Left cardiac atrium (tissue), 4 donors: ENCODE data around the gene CRISPLD2. TPM values are rescaled to one million over a fixed set of nuclear protein-coding genes. Genes with fewer than 3 reads are reported as not detected.
A peak's percentile ranks its signal among the peaks of the same experiment; 100 is the strongest.

Source experiments
- ATAC-seq, 2 donors: fragments of 200-7000 bp; cut with Tn5 transposase; one replicate each; pipeline ENCODE4 v1.9.1; 2020; ENCODE audit warnings: mild to moderate bottlenecking in 2 of 2, moderate library complexity in 2 of 2
- DNase-seq: peaks from one replicate; pipeline ENCODE4 v3.0.0-alpha.2; 2020
- intact Hi-C, 2 donors: fragments of 100-400 bp; cut with DNase I; formaldehyde crosslinking; loops; one replicate each; pipeline versions ENCODE4 v1.14.1 to v1.15.1; 2022 to 2023
- total RNA-seq, 2 donors: library from RNA; stranded (reverse); fragmentation: NEBNext Ultra II Directional; extraction: Animal tissue kit (Norgen Biotek cat#: 25700); gene quantifications; one replicate each; pipeline ENCODE4 v1.2.1, GENCODE V29; 2021
- donor health status: DM: no; HTN: yes; CAD: no.
- donor health status: DM: no; HTN: yes; CAD: no; lungs with severe emphysema.
- donor health status: DM: yes; HTN: yes; CAD: no.
- donor health status: Dilated cardiomyopathy.

CRISPLD2 gene
- total RNA-seq, 2 donors from 2014 or later = 36.1 to 58.3 TPM

DNA sequence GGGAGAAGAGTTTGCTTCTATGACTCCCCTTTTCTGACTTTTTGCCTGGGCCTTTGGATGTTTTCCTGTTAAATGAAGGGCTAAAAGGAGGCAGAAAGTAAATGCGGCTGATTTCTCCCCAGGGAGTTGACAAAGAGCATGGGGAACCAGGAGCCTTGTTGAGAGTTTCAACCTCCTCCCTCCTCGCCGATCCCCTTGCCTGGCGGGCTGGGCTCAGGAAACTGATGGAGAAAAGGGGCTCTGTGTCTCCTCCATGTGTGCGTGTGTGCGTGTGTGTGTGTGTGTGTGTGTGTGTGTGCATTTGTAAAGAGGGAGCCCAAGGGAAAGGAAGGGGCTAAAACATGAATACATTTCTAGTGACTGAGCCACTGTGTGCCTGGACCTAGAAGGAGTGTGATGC is 97.1 kb downstream of the CRISPLD2 start:
- no peak for DNase-seq
- intact Hi-C loops = loop anchor here in 1 of 2 donors (10.0 kb wide), 1 partner anchor 82 kb away; no protein-coding TSS in a partner anchor
- ATAC-seq = no peak

DNA sequence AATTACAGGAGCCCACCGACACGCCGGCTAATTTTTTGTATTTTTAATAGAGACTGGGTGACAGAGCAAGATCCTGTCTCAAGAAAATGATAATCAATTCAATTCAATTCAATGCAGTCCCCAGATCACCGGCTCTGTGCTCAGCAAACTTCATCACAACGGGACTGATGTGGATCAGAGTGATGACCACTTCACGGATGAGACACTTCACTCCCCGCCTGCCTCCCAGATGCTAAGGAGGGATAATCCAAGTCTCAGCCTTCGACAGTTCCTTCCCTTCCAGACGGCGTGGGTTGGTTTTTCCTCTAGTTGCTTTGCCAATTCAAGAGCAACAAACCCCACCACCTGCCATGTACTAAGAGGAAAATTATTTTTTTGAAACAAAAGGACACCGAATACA is 97.7 kb downstream of the CRISPLD2 start:
- DNase-seq = no peak
- intact Hi-C loops = loop anchor here in 1 of 2 donors (10.0 kb wide), 1 partner anchor 83 kb away; no protein-coding TSS in a partner anchor
- ATAC-seq = peak in 1 of 2 donors; percentile 20

DNA sequence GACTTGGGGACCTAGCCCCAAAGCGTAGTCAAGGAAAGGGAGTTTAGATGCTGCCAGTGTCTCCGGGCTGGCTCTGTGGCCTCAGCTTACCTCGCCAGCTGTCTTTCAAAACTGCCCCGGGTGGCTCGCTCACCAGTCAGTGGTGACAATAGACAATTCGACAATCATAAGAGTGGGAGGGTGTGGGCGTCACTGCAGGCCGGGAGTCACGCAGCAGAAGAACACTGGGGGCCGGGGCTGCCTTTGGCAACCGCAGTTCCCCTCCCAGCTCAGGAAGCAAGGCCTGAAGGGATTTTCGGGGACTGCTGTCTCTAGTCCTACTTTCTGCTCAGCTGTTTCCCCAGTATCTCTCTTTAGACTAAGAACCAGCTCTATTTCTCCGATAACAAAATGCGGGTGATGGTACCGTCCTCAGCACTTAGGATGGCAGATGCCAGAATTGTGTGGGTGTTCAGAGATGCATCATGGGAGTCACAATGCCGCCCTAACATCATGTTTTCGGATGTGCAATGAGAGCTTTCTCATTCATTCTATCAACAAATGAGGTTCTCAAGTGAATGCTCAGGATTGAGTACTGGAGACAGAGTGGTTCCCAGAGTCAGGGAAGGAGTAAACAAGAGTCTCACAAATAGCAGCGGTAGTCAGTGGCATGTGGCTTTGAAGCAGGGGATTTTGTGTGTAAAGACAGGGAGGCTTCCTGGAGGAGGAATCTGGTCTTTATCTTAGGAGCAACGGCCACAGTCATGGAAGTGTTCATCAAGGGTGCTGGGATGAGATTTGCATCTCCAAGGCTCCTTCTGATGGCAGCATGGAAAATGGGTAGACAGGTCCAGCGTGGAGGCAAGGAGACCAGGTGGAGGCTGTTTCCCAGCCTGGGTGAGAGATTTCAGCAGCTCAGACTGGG is 98.5 kb downstream of the CRISPLD2 start:
- intact Hi-C loops = loop anchor here in 1 of 2 donors (10.0 kb wide), 1 partner anchor 83 kb away; no protein-coding TSS in a partner anchor
- no peak for DNase-seq

DNA sequence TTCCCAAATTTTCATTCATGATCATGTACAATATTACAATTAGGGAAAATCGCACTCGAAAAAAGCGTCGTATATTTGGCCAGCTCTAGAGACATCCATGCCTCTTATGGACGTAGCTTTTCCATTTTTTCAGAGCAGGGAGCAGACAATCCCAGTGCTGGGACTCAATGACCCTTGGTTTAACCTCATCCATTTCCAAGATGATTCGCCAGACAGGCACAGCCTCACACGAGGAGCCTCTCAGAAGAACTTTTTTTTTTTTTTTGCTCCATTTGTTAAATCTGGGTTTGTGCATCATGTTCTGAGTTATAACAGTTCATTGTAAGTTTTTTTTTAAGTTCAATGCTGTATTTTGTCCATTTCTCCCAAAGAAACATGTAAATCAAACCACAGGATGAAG is 99.5 kb downstream of the CRISPLD2 start:
- intact Hi-C loops = loop anchor here in 1 of 2 donors (10.0 kb wide), 1 partner anchor 84 kb away; no protein-coding TSS in a partner anchor
- DNase-seq = no peak
- no peak for ATAC-seq

More for the DNA sequence above, 98.5 kb downstream of the CRISPLD2 start:
- no peak for ATAC-seq

DNA sequence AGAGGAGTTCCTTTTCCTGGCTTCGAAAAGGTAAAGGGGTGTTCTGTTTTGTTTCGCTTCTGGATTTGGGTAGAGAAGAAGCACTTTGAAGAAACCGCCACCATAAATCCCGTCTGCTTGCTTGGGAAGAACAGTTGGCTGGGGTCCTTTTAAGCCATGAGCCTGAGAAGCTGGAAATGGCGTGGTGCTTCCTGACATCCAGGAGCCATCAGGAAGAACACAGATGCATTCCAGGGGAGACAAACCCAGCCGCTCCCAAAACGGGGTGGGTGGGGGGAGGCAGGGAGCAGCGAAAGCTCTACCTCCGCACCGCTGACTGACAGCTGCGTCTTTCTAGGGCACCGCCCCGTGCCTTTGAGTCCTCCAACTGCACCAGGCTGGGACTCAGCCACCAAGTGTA is 99.9 kb downstream of the CRISPLD2 start:
- intact Hi-C loops = loop anchor here in 1 of 2 donors (10.0 kb wide), 1 partner anchor 85 kb away; no protein-coding TSS in a partner anchor
- DNase-seq = no peak

DNA sequence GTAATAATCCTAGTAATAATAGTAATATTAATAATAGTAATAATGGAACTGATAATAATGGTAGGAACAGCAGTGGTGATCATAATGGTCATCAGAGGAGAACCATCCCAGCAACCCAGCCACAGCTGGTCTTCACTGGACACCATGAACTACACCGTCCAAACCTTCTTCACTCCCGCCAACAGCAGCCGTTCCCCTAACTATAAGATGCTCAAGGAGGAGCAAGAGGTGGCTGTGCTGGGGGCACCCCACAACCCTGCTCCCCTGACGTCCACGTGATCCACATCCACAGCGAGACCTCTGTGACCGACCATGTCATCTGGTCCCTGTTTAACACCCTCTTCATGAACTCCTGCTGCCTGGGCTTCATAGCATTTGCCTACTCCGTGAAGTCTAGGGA is 100.5 kb downstream of the CRISPLD2 start:
- ATAC-seq (no peak), DNase-seq (no peak)
- intact Hi-C loops = no loop called here

More for the DNA sequence above, 99.9 kb downstream of the CRISPLD2 start:
- no peak for ATAC-seq

DNA sequence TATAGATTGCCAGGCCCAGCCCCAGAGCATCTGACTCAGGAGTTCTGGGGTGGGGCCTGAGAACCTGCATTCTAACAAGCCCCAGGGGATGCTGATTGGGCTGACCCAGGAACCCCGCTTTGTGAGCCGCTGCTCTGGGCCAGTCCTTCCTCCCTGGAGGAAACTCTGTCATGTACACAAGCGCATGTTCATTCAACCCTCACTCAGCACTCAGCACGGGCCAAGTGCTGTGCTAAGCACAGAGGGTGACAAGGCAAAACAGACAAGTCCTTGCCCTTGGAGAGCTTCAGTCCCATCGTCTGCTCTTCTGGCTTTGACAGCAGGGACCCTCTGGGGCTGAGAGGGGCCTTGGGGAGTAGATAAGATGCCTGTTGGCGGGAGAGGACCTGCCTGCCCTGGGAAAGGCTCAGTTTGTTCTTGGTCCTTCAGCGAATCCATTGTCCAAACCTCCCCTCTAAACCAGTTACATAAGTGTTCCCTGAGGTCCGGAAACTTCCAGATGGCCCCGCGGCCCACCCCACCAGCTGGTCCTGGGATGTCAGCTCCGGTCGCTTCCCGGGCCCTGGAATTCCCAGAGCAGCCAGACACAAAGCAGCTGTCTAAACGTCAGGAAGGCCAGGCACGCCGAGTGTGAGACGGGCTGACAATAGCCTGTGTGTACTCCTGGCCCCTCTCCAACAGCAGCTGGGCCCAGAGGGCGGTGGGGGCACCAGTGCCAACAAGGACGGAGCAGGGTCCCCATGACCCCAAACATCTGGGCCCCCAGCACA is 102.8 kb downstream of the CRISPLD2 start:
- DNase-seq = peak; percentile 74
- intact Hi-C loops = no loop called here
- peak; percentile 78 to 83 for ATAC-seq

DNA sequence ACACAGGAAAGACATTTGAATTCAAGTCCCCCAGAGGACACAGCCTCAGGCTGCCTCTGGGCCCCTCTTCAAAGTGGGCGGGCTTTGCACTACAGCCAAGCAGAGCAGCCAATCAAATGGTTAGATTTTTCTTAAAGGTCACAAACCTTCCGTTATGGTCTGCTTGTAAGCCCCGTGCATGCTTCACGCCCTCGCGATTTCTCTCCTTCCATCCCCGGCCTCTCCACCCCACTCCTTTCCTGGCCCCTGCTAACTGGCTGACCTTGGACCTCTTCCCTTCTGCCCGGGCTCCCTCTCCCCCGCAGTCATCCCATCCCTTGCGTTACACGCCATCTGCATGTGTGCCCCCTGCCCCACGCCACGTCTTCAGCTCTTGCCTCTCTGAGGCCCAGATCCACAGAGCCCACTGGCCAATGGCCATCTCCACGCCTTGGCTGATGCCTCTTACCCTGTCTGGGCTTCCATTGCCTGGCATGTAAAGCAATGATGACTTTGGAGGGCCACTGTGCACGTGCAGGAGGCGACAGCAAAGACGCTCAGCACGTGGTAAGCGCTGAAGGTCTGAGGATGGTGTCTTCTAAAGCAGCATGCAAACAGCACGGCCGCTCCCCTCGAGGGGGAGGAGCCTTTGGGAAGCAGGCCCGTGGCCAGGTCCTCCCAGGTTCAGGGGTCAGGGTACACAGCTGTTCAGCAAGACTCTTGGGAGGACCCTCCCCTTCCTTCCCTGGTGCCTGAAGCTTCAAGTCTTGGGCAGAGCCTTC is 104.7 kb downstream of the CRISPLD2 start:
- intact Hi-C loops = loop anchor here in 1 of 2 donors (5.0 kb wide), 1 partner anchor 48 kb away; no protein-coding TSS in a partner anchor
- peak; percentile 6 to 11 for ATAC-seq
- DNase-seq = peak; percentile 52

DNA sequence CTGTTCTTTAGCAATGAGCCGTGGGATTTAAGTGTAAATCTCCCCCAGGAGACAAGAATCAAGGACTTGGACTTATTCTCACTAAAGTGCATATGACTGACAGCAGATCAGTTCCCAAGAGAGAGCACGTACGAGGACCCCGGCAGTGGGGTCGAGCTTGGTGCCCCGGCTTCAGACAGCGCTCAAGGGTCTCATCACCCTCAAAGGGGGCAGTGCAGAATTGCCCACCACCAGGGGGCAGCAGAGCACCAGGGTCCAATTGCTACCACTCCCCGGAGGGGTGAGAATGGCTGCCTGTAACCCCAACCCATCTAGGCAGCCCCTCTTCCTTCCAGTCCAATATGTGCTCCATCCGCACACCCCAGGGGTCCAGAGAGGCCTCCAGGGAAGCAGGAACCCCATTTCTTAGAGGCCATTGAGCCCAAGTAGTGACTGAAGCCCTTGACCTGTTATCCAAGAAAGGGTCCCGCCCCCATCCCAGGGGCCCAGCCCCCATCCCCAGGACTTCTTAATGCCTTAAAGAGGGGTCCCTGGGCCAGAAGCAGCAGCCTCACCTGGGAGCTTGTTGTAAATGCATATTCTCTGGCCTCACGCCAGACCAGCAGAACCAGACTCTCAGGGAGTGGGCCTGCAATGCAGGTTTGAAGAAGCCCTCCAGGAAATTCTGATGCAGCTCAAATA is 105.4 kb downstream of the CRISPLD2 start:
- intact Hi-C loops = loop anchor here in 1 of 2 donors (5.0 kb wide), 1 partner anchor 47 kb away; no protein-coding TSS in a partner anchor
- DNase-seq (peak; percentile 66), ATAC-seq (peak in 1 of 2 donors; percentile 3)

DNA sequence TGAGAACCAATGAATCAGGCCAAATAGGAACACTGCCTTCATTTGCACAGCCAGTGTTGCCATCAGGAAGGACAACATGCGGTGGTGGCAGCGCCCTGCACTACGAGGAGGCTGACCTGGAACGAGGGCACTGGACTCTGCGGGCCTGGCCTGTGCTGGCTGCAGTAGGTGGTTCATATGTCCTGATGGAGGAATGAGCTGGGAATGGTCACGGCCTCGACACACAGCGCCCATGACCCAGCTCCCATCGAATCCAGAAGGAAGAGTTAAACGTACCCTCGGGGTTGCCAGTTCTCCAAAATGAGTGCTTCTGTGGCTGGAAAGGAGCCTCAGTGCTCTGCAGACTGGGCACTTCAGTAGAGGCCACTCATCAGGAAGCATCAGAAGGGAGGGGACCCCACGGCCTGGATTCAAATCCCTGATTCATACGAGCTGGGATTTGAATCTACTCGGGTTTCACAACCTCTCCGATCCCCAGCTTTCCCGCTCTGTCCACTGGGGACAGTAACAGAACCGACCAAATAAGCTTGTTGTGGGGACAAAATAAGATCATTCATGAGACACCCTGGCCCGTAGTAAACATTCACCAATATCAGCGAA is 106.1 kb downstream of the CRISPLD2 start:
- no peak for ATAC-seq
- intact Hi-C loops = loop anchor here in 1 of 2 donors (5.0 kb wide), 1 partner anchor 46 kb away; no protein-coding TSS in a partner anchor

DNA sequence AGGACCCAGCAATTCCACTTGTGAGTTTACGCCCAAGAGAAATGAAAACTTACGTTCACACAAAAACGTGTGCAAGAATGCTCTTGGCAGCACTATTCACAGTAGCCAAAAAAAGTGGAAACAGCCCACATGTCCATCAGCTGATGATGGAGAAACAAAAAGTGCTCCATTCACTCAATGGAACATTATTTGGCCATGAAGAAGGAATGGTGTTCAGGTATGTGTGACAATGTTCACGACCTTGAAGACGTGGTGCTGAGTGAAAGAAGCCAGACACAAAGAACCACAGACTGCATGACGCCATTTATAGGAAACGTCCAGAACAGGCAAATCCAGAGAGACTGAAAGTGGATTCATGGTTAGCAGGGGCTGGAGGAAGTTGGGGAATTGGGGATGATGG is 106.7 kb downstream of the CRISPLD2 start:
- intact Hi-C loops = loop anchor here in 1 of 2 donors (5.0 kb wide), 1 partner anchor 46 kb away; no protein-coding TSS in a partner anchor
- DNase-seq (no peak), ATAC-seq (no peak)

More for the DNA sequence above, 106.1 kb downstream of the CRISPLD2 start:
- DNase-seq = no peak

DNA sequence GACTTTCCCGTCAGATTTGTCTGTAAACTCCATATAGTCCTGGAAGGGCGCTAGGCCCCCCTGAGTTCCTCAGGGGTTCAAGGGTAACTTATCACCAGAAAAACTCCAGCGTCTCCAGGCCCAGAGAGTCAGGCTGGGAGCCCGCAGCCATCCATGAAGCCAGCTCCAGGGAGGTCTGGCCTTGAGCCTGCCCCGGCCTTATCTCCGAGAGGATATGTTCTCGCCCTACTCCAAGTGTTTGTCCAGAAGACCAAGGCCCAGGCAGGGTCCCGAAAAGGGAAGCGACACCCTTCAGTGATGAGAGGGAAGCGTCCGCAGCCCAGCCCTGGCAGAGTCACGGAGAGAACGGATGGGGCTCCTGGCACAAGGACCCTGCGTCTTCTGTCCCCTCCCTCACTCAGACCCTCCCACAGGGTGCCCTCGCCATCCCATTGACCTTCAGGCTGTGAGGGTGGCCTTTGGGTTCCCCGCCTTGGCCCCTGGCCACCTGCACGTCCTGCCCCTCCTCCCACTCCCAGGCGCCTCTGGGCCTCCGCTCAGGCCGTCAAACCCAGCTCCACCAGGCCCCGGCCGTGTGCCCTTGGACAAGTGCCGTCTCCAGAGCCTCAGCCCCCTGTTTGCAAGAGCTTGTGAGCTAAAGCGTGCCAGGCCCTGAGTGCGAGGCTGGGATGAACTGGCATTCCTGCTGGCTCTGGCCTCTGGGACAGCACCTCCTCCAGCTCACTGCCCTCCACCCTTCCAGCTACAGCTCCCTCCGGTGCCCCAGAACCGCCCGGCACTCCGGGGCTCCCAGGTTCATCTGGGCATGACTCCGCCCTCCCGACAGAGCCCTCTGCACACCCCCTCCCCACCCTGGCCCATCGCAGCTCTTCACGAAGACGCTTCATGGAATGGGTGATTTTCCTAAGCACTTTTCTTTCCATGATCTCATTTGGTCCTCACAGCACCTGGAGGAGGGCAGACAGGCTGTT is 108.1 kb downstream of the CRISPLD2 start:
- intact Hi-C loops = loop anchor here in 1 of 2 donors (5.0 kb wide), 1 partner anchor 44 kb away; no protein-coding TSS in a partner anchor
- ATAC-seq (peak; percentile 47 to 53), DNase-seq (peak; percentile 68)

DNA sequence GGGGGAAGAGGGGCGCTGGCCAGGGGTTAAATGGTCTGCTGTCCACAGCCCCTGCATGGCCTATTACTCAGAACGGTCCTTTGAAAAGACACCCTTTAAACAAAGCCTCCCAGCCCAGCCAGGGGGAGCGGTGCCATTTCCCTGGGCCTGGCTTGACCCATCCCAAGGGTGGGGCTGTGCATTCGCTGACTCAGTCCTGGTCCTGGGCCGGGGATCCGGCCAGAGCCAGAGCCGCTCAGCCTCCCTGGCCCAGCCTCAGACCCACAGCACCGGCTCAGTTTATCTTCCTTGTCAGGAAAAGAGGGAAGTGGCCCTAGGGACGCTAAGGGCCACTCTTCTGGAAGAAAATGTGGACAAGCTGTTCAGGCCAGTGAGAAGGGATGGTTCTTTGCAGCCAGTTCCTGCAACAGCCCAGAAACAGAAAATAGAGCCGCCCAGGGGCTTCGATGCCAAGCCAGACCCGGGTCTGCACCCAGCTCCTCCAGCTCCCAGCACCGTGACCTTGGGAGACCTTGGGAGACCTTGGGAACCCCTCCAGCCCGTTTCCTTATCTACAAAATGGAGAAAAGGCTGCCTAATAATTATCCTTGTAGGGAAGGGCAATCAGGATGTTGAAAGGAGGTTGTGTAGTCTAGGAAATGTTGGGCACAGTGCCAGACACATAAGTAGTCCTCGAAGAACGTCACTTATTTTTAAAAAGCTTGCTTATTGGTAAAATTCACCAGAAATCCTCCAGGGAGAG is 109.1 kb downstream of the CRISPLD2 start:
- DNase-seq (peak; percentile 87), ATAC-seq (peak; percentile 53 to 84)
- intact Hi-C loops = loop anchor here in 1 of 2 donors (5.0 kb wide), 1 partner anchor 43 kb away; no protein-coding TSS in a partner anchor

DNA sequence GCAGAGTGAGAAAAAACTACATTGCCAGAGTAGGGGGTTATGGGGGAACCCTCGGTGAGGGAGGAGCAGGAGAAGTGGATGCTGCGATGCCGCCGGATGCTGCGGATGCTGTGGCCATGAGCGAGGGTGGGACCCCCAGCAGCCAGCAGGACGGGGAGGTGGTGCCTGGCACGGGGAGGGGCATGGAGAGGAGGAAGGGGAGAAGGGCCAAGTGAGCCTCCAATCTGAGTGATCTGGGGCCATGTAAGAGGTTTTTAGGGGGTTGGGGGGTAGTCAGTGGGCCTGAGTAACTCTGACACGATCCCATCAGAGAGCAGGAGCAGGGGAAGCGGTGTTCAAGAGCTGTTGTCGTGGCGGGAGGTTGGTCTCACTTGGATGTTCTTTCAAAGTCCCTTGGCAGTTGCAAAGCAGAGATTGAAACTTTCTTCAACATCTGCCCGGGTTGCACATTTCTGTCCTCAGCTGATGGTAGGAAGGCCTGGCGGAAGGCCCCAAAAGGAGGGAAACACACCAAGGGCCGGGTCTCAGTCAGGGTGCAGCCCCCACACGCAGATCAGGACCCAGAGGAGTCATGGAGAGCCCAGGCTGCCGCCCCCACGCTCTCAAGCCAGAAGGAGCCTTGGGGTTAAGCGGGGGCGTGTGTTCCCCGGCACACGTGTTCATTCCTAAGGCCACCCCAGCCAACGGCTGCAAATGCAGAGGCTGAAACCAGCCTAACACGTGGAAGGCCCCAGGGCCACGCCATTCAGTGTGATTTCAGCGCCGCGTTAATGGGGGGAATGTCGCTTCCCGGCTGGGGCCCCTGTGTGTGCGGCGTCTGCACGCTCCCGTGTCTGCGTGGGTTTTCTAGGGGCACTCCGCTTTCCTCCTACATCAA is 109.9 kb downstream of the CRISPLD2 start:
- ATAC-seq (no peak), DNase-seq (peak; percentile 48)
- intact Hi-C loops = loop anchor here in 1 of 2 donors (5.0 kb wide), 1 partner anchor 43 kb away; no protein-coding TSS in a partner anchor
